ENCODE measurements around the gene BBLN.

Gene BBLN

GRCh38 chr9:128153947-128154695, 5.9 kb upstream of the BBLN start:
- DNase-seq (ENCODE audit: extremely low read depth, low read depth): no peak

GRCh38 chr9:128155736-128156500, 4.1 kb upstream of the BBLN start:
- DNase-seq (ENCODE audit: extremely low read depth, low read depth): no peak
- TF ChIP-seq CTCF (IDR thresholded peaks at IDR 0.05; ENCODE audit: low read depth, low read length): no peak

More at GRCh38 chr9:128153947-128154695, 5.9 kb upstream of the BBLN start:
- no peak for TF ChIP-seq CTCF (IDR thresholded peaks at IDR 0.05; ENCODE audit: low read depth, low read length)

- TF ChIP-seq CTCF (IDR thresholded peaks at IDR 0.05; ENCODE audit: low read depth, low read length): no peak
- DNase-seq (ENCODE audit: extremely low read depth, low read depth): no peak
Observed at GRCh38 chr9:128159522-128159783, 612 bp upstream of the BBLN start.

GRCh38 chr9:128160603-128160987, 530 bp downstream of the BBLN start:
- DNase-seq (ENCODE audit: extremely low read depth, low read depth): no peak
- TF ChIP-seq CTCF (IDR thresholded peaks at IDR 0.05; ENCODE audit: low read depth, low read length): no peak

- DNase-seq (ENCODE audit: extremely low read depth, low read depth): no peak
- TF ChIP-seq CTCF (IDR thresholded peaks at IDR 0.05; ENCODE audit: low read depth, low read length): no peak
Observed at GRCh38 chr9:128161215-128161902, 1.3 kb downstream of the BBLN start.

GRCh38 chr9:128162215-128163026, 2.4 kb downstream of the BBLN start:
- DNase-seq (ENCODE audit: extremely low read depth, low read depth): no peak
- no peak for TF ChIP-seq CTCF (IDR thresholded peaks at IDR 0.05; ENCODE audit: low read depth, low read length)

Data from AG09319 (cell line).